IPS DF 19.7 (cell line): ENCODE data around the gene WDR64.
A peak's percentile ranks its signal among the peaks of the same experiment; 100 is the strongest.
"Not testable (repeated sequence)": the region's sequence is repeated elsewhere in the genome, so short reads cannot be mapped to it uniquely, and the experiment has no call there.

Experiments used
- DNase-seq: peaks from one replicate; pipeline ENCODE4 v3.0.0-alpha.2; 2013; ENCODE audit warnings: low read depth, low spot score

Gene WDR64

GRCh38 chr1:241799416-241799815 is 147.3 kb downstream of the WDR64 start:
- DNase-seq = no peak

DNA sequence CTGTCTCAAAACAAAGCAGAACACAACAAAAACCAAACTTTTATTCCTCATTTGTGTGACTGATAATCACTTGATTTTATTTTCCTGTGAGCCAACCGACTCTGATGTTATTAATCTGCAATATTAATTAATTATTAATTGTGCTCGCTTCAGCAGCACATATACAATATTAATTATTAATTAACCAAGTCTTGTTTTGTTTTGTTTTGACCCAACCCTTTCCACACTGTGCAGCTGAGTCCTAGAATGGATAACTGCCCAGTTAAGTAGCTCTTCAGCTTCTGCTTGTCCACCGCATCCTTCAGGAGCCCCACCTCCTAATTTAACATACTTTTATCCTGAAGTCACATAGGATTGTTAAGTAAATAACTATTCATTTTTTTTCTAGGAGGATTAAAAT is 148.6 kb downstream of the WDR64 start:
- no peak for DNase-seq

GRCh38 chr1:241802863-241803262 is 150.8 kb downstream of the WDR64 start:
- no peak for DNase-seq

- DNase-seq = not testable (repeated sequence)
Observed at GRCh38 chr1:241804706-241805105, 152.6 kb downstream of the WDR64 start.

DNA sequence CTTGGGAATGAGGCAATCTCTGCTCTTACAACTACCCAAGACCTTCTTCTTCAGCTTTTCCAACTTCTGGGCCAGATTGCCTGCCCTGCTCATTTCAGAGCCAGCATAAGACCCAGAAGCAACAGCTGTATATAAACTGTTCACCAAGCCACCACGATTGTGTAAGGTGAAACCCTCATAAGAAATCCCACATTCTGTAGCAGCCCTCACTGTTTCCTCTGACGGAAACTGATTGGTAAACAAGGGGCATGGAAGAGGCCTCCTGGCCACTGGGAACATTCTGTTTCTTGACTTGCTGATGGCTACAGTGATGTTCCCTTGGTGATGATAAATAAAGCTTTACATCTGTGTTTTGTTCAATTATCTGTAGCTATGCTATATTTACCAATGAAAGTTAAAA is 156.2 kb downstream of the WDR64 start:
- no peak for DNase-seq

- DNase-seq = no peak
Observed at GRCh38 chr1:241810769-241811405, 158.8 kb downstream of the WDR64 start.

GRCh38 chr1:241813768-241814320 is 161.8 kb downstream of the WDR64 start:
- DNase-seq = no peak

- no peak for DNase-seq
Observed at GRCh38 chr1:241816008-241816407, 163.9 kb downstream of the WDR64 start.

DNA sequence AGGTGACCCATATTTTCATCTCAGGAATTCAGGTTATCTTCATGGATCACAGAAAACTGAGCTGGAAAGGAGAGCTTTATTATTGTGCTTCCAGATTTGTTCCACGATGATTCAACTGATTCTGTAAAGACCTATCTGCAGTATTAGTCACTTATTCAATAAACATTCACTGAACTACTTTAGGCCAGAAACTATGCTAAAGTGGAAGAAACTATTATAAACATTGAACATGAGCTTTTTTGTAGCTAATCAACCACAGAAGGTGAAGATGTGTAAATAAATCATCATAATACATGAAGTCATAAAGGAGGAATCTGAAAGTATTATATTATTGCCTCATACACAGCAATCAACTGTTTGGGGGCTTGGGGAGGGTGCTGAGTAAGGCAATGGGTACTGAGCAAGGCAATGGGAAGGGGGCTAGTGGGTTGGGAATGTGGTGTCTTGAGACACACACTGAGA is 165.3 kb downstream of the WDR64 start:
- no peak for DNase-seq

- no peak for DNase-seq
Observed at GRCh38 chr1:241817956-241818612, 166.0 kb downstream of the WDR64 start.

- DNase-seq = no peak
Observed at GRCh38 chr1:241819340-241819866, 167.3 kb downstream of the WDR64 start.

DNA sequence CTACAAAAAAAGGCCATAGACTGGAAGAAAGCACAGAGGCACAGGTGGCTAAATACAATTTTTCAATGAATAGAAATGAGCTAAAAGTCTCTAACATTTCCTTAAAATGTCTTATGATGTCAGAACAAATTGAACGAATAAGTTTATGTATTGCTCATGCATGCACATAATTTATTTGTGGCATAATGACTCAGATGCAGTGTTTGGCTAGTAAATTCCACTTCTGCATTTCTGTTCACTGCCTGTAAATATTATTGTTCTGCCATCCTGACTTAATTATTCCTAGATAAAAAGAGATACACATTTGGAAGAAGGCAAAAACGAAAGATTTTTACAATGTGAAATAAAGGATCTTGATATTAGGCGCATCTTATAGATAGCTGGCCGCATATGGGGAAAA is 169.3 kb downstream of the WDR64 start:
- DNase-seq = no peak

- DNase-seq = no peak
Observed at GRCh38 chr1:241822846-241823245, 170.8 kb downstream of the WDR64 start.

- DNase-seq = no peak
Observed at GRCh38 chr1:241823925-241824324, 171.8 kb downstream of the WDR64 start.

- no peak for DNase-seq
Observed at GRCh38 chr1:241825581-241825980, 173.5 kb downstream of the WDR64 start.

GRCh38 chr1:241826613-241827012 is 174.5 kb downstream of the WDR64 start:
- not testable (repeated sequence) for DNase-seq

- DNase-seq = no peak
Observed at GRCh38 chr1:241827264-241827663, 175.2 kb downstream of the WDR64 start.

GRCh38 chr1:241828463-241829021 is 176.5 kb downstream of the WDR64 start:
- DNase-seq = no peak

- DNase-seq = no peak
Observed at GRCh38 chr1:241829468-241829867, 177.4 kb downstream of the WDR64 start.

DNA sequence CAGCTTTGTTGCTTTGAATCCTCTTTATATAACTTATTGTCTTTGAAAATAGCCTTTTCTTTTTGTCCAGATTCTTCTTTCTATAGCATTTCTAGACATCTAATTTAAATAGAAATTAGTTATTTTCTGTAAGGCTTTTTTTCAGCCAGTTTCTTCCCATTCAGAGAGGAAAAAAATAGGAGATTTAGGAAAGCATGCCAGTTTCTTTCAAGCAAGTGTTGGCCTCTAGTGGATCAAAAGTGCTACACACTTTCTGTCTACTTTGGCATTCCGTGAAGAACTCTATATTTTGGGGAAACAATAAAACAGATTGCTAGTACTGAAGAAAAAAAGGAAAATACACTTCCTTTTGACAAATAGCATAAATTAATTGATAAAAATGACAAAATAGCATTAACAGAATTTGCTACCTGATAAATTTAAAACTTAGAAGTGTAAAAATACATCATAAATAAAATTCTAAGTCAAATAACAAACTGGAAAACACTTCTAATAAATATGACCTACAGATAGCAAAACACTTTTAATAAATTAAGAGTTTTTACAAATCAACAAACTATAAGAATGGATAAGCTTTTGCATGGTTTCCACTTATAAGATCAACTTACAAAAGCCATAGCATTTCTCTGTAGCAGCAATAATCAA is 182.8 kb downstream of the WDR64 start:
- peak; percentile 1 for DNase-seq

GRCh38 chr1:241836941-241837340 is 184.9 kb downstream of the WDR64 start:
- DNase-seq = no peak

DNA sequence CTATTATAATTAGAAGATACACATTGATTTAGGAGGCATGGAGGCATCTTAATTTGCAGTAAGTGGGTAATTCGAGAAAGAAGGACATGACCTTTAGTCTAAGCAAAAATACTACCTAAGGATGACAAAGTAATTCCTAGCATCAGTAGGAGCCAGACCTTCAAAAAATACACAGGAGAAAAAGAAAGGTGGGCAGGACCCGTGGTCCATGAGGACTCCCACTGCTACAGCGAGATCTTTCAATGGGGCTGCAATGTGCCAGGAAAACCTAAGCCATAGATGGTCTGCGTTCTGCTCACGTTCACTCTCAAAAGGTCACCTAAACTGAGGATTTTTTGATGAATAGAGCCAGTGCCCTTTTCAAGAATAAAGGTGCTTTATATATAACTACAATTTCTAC is 185.3 kb downstream of the WDR64 start:
- no peak for DNase-seq
